Liver (tissue), 9 donors: ENCODE results near the gene TBX15. TPM values are rescaled to one million over a fixed set of nuclear protein-coding genes. Genes with fewer than 3 reads are reported as not detected.
A peak's percentile ranks its signal among the peaks of the same experiment; 100 is the strongest.
"Not testable (repeated sequence)": the region's sequence is repeated elsewhere in the genome, so short reads cannot be mapped to it uniquely, and the experiment has no call there.

Source experiments
- DNase-seq: peaks from one replicate; pipeline ENCODE4 v3.0.0-alpha.2; 2017; ENCODE audit warnings: low spot score
- H3K27ac ChIP-seq, 2 donors: one replicate each; pipeline ENCODE4 v1.7.0; 2013; ENCODE audit warnings: inconsistent platforms in 2 of 2, low read length in 2 of 2, control low read depth in 1 of 2, low read depth in 1 of 2, mild to moderate bottlenecking in 1 of 2
- H3K27me3 ChIP-seq, 4 donors: one replicate each; pipeline versions ENCODE4 v1.6.1 to v1.7.0; 2013; ENCODE audit warnings: low read length in 3 of 4, inconsistent platforms in 1 of 4, mild to moderate bottlenecking in 1 of 4, moderate library complexity in 1 of 4; ENCODE audit not compliant: control insufficient read depth in 4 of 4, insufficient read depth in 4 of 4
- H3K36me3 ChIP-seq, 4 donors: one replicate each; pipeline versions ENCODE4 v1.6.1 to v1.7.0; 2013; ENCODE audit warnings: low read length in 3 of 4, mild to moderate bottlenecking in 3 of 4, low read depth in 1 of 4, moderate library complexity in 1 of 4; ENCODE audit not compliant: control insufficient read depth in 4 of 4, insufficient read depth in 3 of 4
- H3K4me1 ChIP-seq, 4 donors: one replicate each; pipeline versions ENCODE4 v1.6.1 to v1.7.0; 2013; ENCODE audit warnings: low read length in 3 of 4, mild to moderate bottlenecking in 3 of 4, moderate library complexity in 1 of 4; ENCODE audit not compliant: control insufficient read depth in 4 of 4, insufficient read depth in 4 of 4
- H3K4me3 ChIP-seq, 3 donors: one replicate each; pipeline versions ENCODE4 v1.6.1 to v1.7.0; 2013; ENCODE audit warnings: low read length in 3 of 3, control low read depth in 1 of 3, low read depth in 1 of 3, mild to moderate bottlenecking in 1 of 3
- H3K9ac ChIP-seq, 2 donors: one replicate each; pipeline ENCODE4 v1.7.0; 2013; ENCODE audit warnings: low read length in 2 of 2, mild to moderate bottlenecking in 2 of 2, moderate library complexity in 2 of 2, control low read depth in 1 of 2, low read depth in 1 of 2
- H3K9me3 ChIP-seq, 4 donors: one replicate each; pipeline versions ENCODE4 v1.6.1 to v1.7.0; 2013; ENCODE audit warnings: low read length in 3 of 4; ENCODE audit not compliant: control insufficient read depth in 4 of 4
- ATF3 ChIP-seq: IDR thresholded peaks from 2 replicates; pipeline ENCODE4 v1.6.1; 2016; ENCODE audit warnings: antibody characterized with exemption
- EGR1 ChIP-seq, 2 donors: IDR thresholded peaks; 2 replicates each; pipeline ENCODE4 v1.6.1; 2016 to 2018; ENCODE audit warnings: antibody characterized with exemption in 2 of 2, low read depth in 2 of 2
- FOXA2 ChIP-seq: IDR thresholded peaks from 2 replicates; pipeline ENCODE4 v1.6.1; 2016; ENCODE audit warnings: antibody characterized with exemption
- GABPA ChIP-seq, 2 donors: IDR thresholded peaks in 1 of 2; conservative IDR thresholded peaks in 1 of 2; 2 replicates each; pipeline ENCODE4 v1.6.1; 2016; ENCODE audit warnings: antibody characterized with exemption in 2 of 2, mild to moderate bottlenecking in 1 of 2, moderate library complexity in 1 of 2
- HNF4A ChIP-seq, 2 donors: conservative IDR thresholded peaks; 2 replicates each; pipeline ENCODE4 v1.6.1; 2016; ENCODE audit warnings: antibody characterized with exemption in 2 of 2, mild to moderate bottlenecking in 2 of 2
- HNF4G ChIP-seq: IDR thresholded peaks from 2 replicates; pipeline ENCODE4 v1.6.1; 2016; ENCODE audit warnings: antibody characterized with exemption
- MAX ChIP-seq: IDR thresholded peaks from 2 replicates; pipeline ENCODE4 v1.6.1; 2016; ENCODE audit warnings: antibody characterized with exemption
- NR2F2 ChIP-seq: IDR thresholded peaks from 2 replicates; pipeline ENCODE4 v1.6.1; 2016; ENCODE audit warnings: antibody characterized with exemption
- RAD21 ChIP-seq, 2 donors: IDR thresholded peaks; 2 replicates each; pipeline ENCODE4 v1.6.1; 2016; ENCODE audit warnings: antibody characterized with exemption in 2 of 2, mild to moderate bottlenecking in 2 of 2
- REST ChIP-seq: IDR thresholded peaks from 2 replicates; pipeline ENCODE4 v1.6.1; 2016; ENCODE audit warnings: antibody characterized with exemption, mild to moderate bottlenecking
- RXRA ChIP-seq, 2 donors: IDR thresholded peaks; 2 replicates each; pipeline ENCODE4 v1.6.1; 2017 to 2018; ENCODE audit warnings: antibody characterized with exemption in 2 of 2, mild to moderate bottlenecking in 1 of 2
- SP1 ChIP-seq: IDR thresholded peaks from 2 replicates; pipeline ENCODE4 v1.6.1; 2018; ENCODE audit warnings: antibody characterized with exemption, mild to moderate bottlenecking
- TAF1 ChIP-seq: conservative IDR thresholded peaks from 2 replicates; pipeline ENCODE4 v1.6.1; 2016; ENCODE audit warnings: antibody characterized with exemption, mild to moderate bottlenecking
- YY1 ChIP-seq: IDR thresholded peaks from 2 replicates; pipeline ENCODE4 v1.6.1; 2016; ENCODE audit warnings: antibody characterized with exemption, mild to moderate bottlenecking
- ZBTB33 ChIP-seq: IDR thresholded peaks from 2 replicates; pipeline ENCODE4 v1.6.1; 2016; ENCODE audit warnings: antibody characterized with exemption
- WGBS: extraction: QIAGEN DNeasy Blood & Tissue Kit; methylation state at CpG from one replicate; pipeline ENCODE4 v1.1.7; 2013; 5-methylcytosine and 5-hydroxymethylcytosine counted together
- polyA plus RNA-seq, 2 donors: library from polyadenylated mRNA; stranded (reverse) in 1 of 2; unstranded in 1 of 2; fragments of 200-250 nt in 1 of 2; fragments of >200 nt in 1 of 2; fragmentation: Nextera tagmentation in 1 of 2; extraction: Ambion mirVana in 1 of 2; gene quantifications; one replicate each; pipeline versions ENCODE4 v1.2.1 to v1.2.3, GENCODE V29; 2013 to 2015
- total RNA-seq, 2 donors: library from RNA; depleted of rRNA; stranded (reverse); fragments of >200 nt; gene quantifications; one replicate each; pipeline ENCODE4 v1.2.3, GENCODE V29; 2014
- donor health status: healthy.
- donor health status: healthy.
- donor health status: healthy.
- donor health status: healthy.
- donor health status: healthy.

Gene TBX15
- total and polyA plus RNA-seq, 4 donors: 0.09 to 15.5 (median 3.5) TPM

GRCh38 chr1:118958937-118959631 lies 29.1 kb downstream of the TBX15 start (continued):
- TF ChIP-seq SP1 (no peak), TAF1 (no peak), HNF4A (conservative IDR thresholded peaks at IDR 0.05) (no peak), FOXA2 (no peak)

- no peaks in the 10 kb centered on the region for H3K27me3 ChIP-seq
- no peak overlapping the region for H3K9ac ChIP-seq
- H3K4me3 ChIP-seq: no peak overlapping the region
- H3K4me1 ChIP-seq: peaks cover 10 to 33% (median 24%) of the 10 kb centered on the region in 4 donors
- DNase-seq: no peak
- 72% methylated on average over 3 of the region's 3 CpGs for WGBS
- H3K27ac ChIP-seq: no peak overlapping the region
- no peaks in the 10 kb centered on the region for H3K9me3 ChIP-seq
- TF ChIP-seq RXRA (IDR thresholded peaks at IDR 0.05) (peak in 1 of 2 donors; percentile 23), ATF3 (no peak), FOXA2 (no peak), EGR1 (IDR thresholded peaks at IDR 0.05; ENCODE audit: low read depth in 2 of 2) (no peak), HNF4A (conservative IDR thresholded peaks at IDR 0.05) (peak; percentile 89), REST (no peak), GABPA (IDR thresholded peaks at IDR 0.05 in 1 of 2, conservative IDR thresholded peaks at IDR 0.05 in 1 of 2) (no peak), HNF4G (peak; percentile 51), NR2F2 (no peak), MAX (peak; percentile 44), TAF1 (no peak), RAD21 (IDR thresholded peaks at IDR 0.05) (peak; percentile 26 to 27), SP1 (peak; percentile 64), ZBTB33 (no peak), YY1 (peak; percentile 39)
- no peaks in the 10 kb centered on the region for H3K36me3 ChIP-seq
Observed at GRCh38 chr1:118958140-118958539, 30.0 kb downstream of the TBX15 start.

GRCh38 chr1:118957579-118957978 lies 30.6 kb downstream of the TBX15 start:
- H3K27ac ChIP-seq, H3K9ac ChIP-seq, H3K27me3 ChIP-seq, H3K4me3 ChIP-seq, DNase-seq, H3K36me3 ChIP-seq, H3K9me3 ChIP-seq: not testable (repeated sequence)
- 97% methylated on average over 7 of the region's 7 CpGs for WGBS
- H3K4me1 ChIP-seq: peaks cover 10 to 32% (median 22%) of the 10 kb centered on the region in 4 donors
